Heart left ventricle (tissue), 13 donors: Measurements from ENCODE around the gene ARMC10.

Source experiments
- CTCF ChIP-seq, 12 donors: fragments of 200-600 bp; sonication (generic) in 4 of 12; IDR thresholded peaks; one replicate each; pipeline versions ENCODE4 v1.5.0 to v1.8.0; 2018 to 2022; ENCODE audit warnings: antibody characterized with exemption in 12 of 12, mild to moderate bottlenecking in 5 of 12
- POLR2A ChIP-seq, 2 donors: fragments of 450-650 bp; IDR thresholded peaks; one replicate each; pipeline ENCODE4 v1.6.1; 2017; ENCODE audit warnings: antibody characterized with exemption in 2 of 2, mild to moderate bottlenecking in 2 of 2, moderate library complexity in 2 of 2
- donor health status: ischemic (EF 13 %, LVEDD 7.1; RV severe dilation, severe dysfunction).
- donor health status: DM: no; HTN: yes; CAD: no.
- donor health status: DM: no; HTN: no; CAD: no.
- donor health status: ischemic (EF 25% LVEDD 6.9; RV normal size, moderate dysfunction).
- donor health status: ischemic (EF 25% LVEDD 5.7; RV mildly dilated, moderate dysfunction).
- donor health status: ischemic (EF 35%, LVEDD 5.7; RV mildly dilated, moderate dysfunction).
- donor health status: nonischemic (EF 11% LVEDD 7.7; RV severe dilation, severe dysfunction).
- donor health status: DM: yes; HTN: yes; CAD: no.
- donor health status: PGD.
- donor health status: ischemic (EF 29% LVEDD 5.4; RV normal size, mild dysfunction).
- donor health status: nonischemic (EF 23%, LVEDD 6.1; RV moderate dilation, normal function).

GRCh38 chr7:103124429-103124979, 49.6 kb downstream of the ARMC10 start:
- no peak for TF ChIP-seq POLR2A (IDR thresholded peaks at IDR 0.05)
- TF ChIP-seq CTCF (IDR thresholded peaks at IDR 0.05) = no peak
